ENCODE data around the gene FHIT.

FHIT gene

DNA sequence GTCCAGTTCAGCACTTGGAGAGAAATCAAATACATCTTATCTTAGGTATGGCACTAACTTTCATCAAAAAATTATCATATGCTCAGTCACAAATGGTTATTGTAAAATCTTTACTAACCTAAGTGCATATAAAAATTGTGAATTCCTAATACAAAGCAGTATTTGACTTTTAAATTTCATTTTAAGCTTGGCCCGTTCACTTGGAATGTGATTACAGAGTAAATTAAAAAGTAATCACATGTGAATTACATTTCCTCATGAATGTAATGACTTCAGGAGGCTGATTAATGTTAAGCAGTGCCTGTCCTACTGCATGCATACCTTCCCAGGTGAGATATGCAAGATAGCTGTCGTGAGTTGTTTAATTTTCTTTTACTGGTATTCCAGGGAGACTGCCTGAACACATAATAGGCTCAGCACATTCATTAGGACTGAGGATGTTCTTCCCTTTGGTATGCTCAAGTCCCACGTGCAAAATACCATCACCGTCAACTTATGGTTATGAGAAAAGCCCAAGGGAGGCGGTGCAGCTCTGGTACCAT is 1053.0 kb downstream of the FHIT start:
- H3K9me3 ChIP-seq (ENCODE audit: low read length) = no peaks in the 10 kb centered on the region
- H3K4me3 ChIP-seq (ENCODE audit: low read depth in 1 of 2, low read length in 2 of 2) = no peak overlapping the region
- H3K27me3 ChIP-seq (ENCODE audit: control insufficient read depth in 1 of 2, insufficient read depth in 2 of 2, low read length in 2 of 2) = no peaks in the 10 kb centered on the region
- no peak overlapping the region for H3K9ac ChIP-seq (ENCODE audit: low read length)
- H3K4me1 ChIP-seq (ENCODE audit: insufficient read depth, low read length) = no peaks in the 10 kb centered on the region
- no peaks in the 10 kb centered on the region for H3K36me3 ChIP-seq (ENCODE audit: insufficient read depth, low read length)
- H3K27ac ChIP-seq (ENCODE audit: low read depth, low read length) = no peak overlapping the region

DNA sequence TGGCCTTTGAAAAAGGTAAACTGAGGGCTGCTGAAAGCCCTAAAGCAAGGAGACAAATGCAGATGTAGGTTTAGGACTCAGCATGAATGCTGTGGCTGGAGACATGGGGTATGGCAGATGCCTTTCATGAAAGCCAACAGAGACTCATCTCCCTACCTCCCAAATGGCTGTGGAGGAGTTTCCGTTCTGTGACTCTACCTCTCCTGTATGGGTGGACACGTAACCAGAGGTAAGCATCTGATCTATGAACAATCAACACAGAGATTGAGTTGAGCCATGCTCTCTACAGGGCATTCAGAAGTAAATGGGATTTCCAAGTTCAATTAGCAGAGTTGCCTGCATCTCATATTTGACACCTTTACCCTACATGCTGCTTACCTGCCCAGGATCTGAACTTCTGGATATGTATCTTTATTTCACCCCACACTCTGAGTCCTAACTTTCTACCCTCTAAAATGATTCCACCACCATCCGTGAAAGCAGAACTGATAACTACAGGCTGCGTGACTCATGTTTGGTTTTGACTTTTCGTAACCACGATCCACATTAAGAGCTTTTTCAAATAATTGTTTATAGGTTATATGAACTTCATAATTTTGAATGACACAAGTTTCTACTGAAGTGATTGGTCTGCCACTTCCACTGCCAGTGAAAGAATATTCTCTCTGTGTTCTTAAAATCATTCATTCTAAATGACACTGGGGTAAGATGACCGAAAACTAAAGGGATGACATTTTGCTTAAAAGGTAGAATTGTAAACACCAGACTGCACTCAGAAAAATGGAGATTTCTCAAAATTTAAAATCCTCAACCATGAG is 1058.7 kb downstream of the FHIT start:
- Histone ChIP-seq H3K4me1 (ENCODE audit: insufficient read depth, low read length) (no peaks in the 10 kb centered on the region), H3K4me3 (ENCODE audit: low read depth in 1 of 2, low read length in 2 of 2) (no peak overlapping the region), H3K9me3 (ENCODE audit: low read length) (no peaks in the 10 kb centered on the region), H3K27ac (ENCODE audit: low read depth, low read length) (no peak overlapping the region), H3K9ac (ENCODE audit: low read length) (no peak overlapping the region), H3K36me3 (ENCODE audit: insufficient read depth, low read length) (no peaks in the 10 kb centered on the region), H3K27me3 (ENCODE audit: control insufficient read depth in 1 of 2, insufficient read depth in 2 of 2, low read length in 2 of 2) (no peaks in the 10 kb centered on the region)

DNA sequence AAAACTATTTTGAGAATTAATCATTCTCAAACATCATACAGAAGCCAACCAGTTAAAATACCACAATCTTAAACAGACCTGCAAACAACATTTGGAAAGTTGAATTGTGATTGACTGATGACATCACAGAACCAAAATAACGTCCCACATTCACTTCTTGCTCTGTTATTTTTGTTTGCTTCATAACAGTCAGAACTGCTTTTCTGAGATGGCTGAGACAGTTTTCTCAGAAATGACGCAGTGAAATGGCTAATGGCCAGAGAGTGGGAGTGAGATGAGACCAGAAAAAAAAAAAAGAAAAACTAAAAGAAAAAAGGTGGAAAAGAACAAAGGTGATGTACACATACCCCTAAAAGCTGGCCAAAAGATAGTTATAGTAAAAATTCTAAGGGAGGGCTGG is 1061.2 kb downstream of the FHIT start:
- no peaks in the 10 kb centered on the region for H3K4me1 ChIP-seq (ENCODE audit: insufficient read depth, low read length)
- H3K4me3 ChIP-seq (ENCODE audit: low read depth in 1 of 2, low read length in 2 of 2) = no peak overlapping the region
- no peak overlapping the region for H3K9ac ChIP-seq (ENCODE audit: low read length)
- no peak overlapping the region for H3K27ac ChIP-seq (ENCODE audit: low read depth, low read length)
- no peaks in the 10 kb centered on the region for H3K36me3 ChIP-seq (ENCODE audit: insufficient read depth, low read length)
- H3K27me3 ChIP-seq (ENCODE audit: control insufficient read depth in 1 of 2, insufficient read depth in 2 of 2, low read length in 2 of 2) = no peaks in the 10 kb centered on the region
- H3K9me3 ChIP-seq (ENCODE audit: low read length) = no peaks in the 10 kb centered on the region

GRCh38 chr3:60189304-60189703 is 1061.9 kb downstream of the FHIT start:
- H3K36me3 ChIP-seq (ENCODE audit: insufficient read depth, low read length) = no peaks in the 10 kb centered on the region
- no peaks in the 10 kb centered on the region for H3K4me1 ChIP-seq (ENCODE audit: insufficient read depth, low read length)
- H3K9me3 ChIP-seq (ENCODE audit: low read length) = no peaks in the 10 kb centered on the region
- no peaks in the 10 kb centered on the region for H3K27me3 ChIP-seq (ENCODE audit: control insufficient read depth in 1 of 2, insufficient read depth in 2 of 2, low read length in 2 of 2)
- H3K9ac ChIP-seq (ENCODE audit: low read length) = no peak overlapping the region
- H3K4me3 ChIP-seq (ENCODE audit: low read depth in 1 of 2, low read length in 2 of 2) = no peak overlapping the region
- no peak overlapping the region for H3K27ac ChIP-seq (ENCODE audit: low read depth, low read length)

- Histone ChIP-seq H3K9ac (ENCODE audit: low read length) (no peak overlapping the region), H3K27ac (ENCODE audit: low read depth, low read length) (no peak overlapping the region), H3K36me3 (ENCODE audit: insufficient read depth, low read length) (no peaks in the 10 kb centered on the region), H3K4me3 (ENCODE audit: low read depth in 1 of 2, low read length in 2 of 2) (no peak overlapping the region), H3K27me3 (ENCODE audit: control insufficient read depth in 1 of 2, insufficient read depth in 2 of 2, low read length in 2 of 2) (no peaks in the 10 kb centered on the region), H3K4me1 (ENCODE audit: insufficient read depth, low read length) (no peaks in the 10 kb centered on the region), H3K9me3 (ENCODE audit: low read length) (no peaks in the 10 kb centered on the region)
These were observed 1062.4 kb downstream of the FHIT start for GRCh38 chr3:60188803-60189202.

- no peaks in the 10 kb centered on the region for H3K9me3 ChIP-seq (ENCODE audit: low read length)
- no peak overlapping the region for H3K4me3 ChIP-seq (ENCODE audit: low read depth in 1 of 2, low read length in 2 of 2)
- H3K27ac ChIP-seq (ENCODE audit: low read depth, low read length) = no peak overlapping the region
- no peaks in the 10 kb centered on the region for H3K4me1 ChIP-seq (ENCODE audit: insufficient read depth, low read length)
- no peaks in the 10 kb centered on the region for H3K27me3 ChIP-seq (ENCODE audit: control insufficient read depth in 1 of 2, insufficient read depth in 2 of 2, low read length in 2 of 2)
- H3K36me3 ChIP-seq (ENCODE audit: insufficient read depth, low read length) = no peaks in the 10 kb centered on the region
- no peak overlapping the region for H3K9ac ChIP-seq (ENCODE audit: low read length)
These were observed 1063.9 kb downstream of the FHIT start for GRCh38 chr3:60187343-60187742.

GRCh38 chr3:60186359-60186758 is 1064.9 kb downstream of the FHIT start:
- Histone ChIP-seq H3K36me3 (ENCODE audit: insufficient read depth, low read length) (no peaks in the 10 kb centered on the region), H3K27ac (ENCODE audit: low read depth, low read length) (no peak overlapping the region), H3K4me3 (ENCODE audit: low read depth in 1 of 2, low read length in 2 of 2) (no peak overlapping the region), H3K9me3 (ENCODE audit: low read length) (no peaks in the 10 kb centered on the region), H3K9ac (ENCODE audit: low read length) (no peak overlapping the region), H3K27me3 (ENCODE audit: control insufficient read depth in 1 of 2, insufficient read depth in 2 of 2, low read length in 2 of 2) (no peaks in the 10 kb centered on the region), H3K4me1 (ENCODE audit: insufficient read depth, low read length) (no peaks in the 10 kb centered on the region)

GRCh38 chr3:60185161-60185560 is 1066.1 kb downstream of the FHIT start:
- H3K9ac ChIP-seq (ENCODE audit: low read length) = no peak overlapping the region
- H3K27me3 ChIP-seq (ENCODE audit: control insufficient read depth in 1 of 2, insufficient read depth in 2 of 2, low read length in 2 of 2) = no peaks in the 10 kb centered on the region
- H3K36me3 ChIP-seq (ENCODE audit: insufficient read depth, low read length) = no peaks in the 10 kb centered on the region
- no peaks in the 10 kb centered on the region for H3K9me3 ChIP-seq (ENCODE audit: low read length)
- H3K4me3 ChIP-seq (ENCODE audit: low read depth in 1 of 2, low read length in 2 of 2) = no peak overlapping the region
- no peaks in the 10 kb centered on the region for H3K4me1 ChIP-seq (ENCODE audit: insufficient read depth, low read length)
- no peak overlapping the region for H3K27ac ChIP-seq (ENCODE audit: low read depth, low read length)

GRCh38 chr3:60182697-60183096 is 1068.6 kb downstream of the FHIT start:
- Histone ChIP-seq H3K4me3 (ENCODE audit: low read depth in 1 of 2, low read length in 2 of 2) (no peak overlapping the region), H3K27me3 (ENCODE audit: control insufficient read depth in 1 of 2, insufficient read depth in 2 of 2, low read length in 2 of 2) (no peaks in the 10 kb centered on the region), H3K4me1 (ENCODE audit: insufficient read depth, low read length) (no peaks in the 10 kb centered on the region), H3K9me3 (ENCODE audit: low read length) (no peaks in the 10 kb centered on the region), H3K27ac (ENCODE audit: low read depth, low read length) (no peak overlapping the region), H3K9ac (ENCODE audit: low read length) (no peak overlapping the region), H3K36me3 (ENCODE audit: insufficient read depth, low read length) (no peaks in the 10 kb centered on the region)

- Histone ChIP-seq H3K36me3 (ENCODE audit: insufficient read depth, low read length) (no peaks in the 10 kb centered on the region), H3K27me3 (ENCODE audit: control insufficient read depth in 1 of 2, insufficient read depth in 2 of 2, low read length in 2 of 2) (no peaks in the 10 kb centered on the region), H3K9ac (ENCODE audit: low read length) (no peak overlapping the region), H3K27ac (ENCODE audit: low read depth, low read length) (no peak overlapping the region), H3K4me1 (ENCODE audit: insufficient read depth, low read length) (no peaks in the 10 kb centered on the region), H3K9me3 (ENCODE audit: low read length) (no peaks in the 10 kb centered on the region), H3K4me3 (ENCODE audit: low read depth in 1 of 2, low read length in 2 of 2) (no peak overlapping the region)
These were observed 1072.2 kb downstream of the FHIT start for GRCh38 chr3:60178931-60179653.

- no peaks in the 10 kb centered on the region for H3K27me3 ChIP-seq (ENCODE audit: control insufficient read depth in 1 of 2, insufficient read depth in 2 of 2, low read length in 2 of 2)
These were observed 1073.5 kb downstream of the FHIT start for GRCh38 chr3:60177726-60178125.

More at GRCh38 chr3:60177726-60178125, 1073.5 kb downstream of the FHIT start:
- no peak overlapping the region for H3K27ac ChIP-seq (ENCODE audit: low read depth, low read length)
- no peaks in the 10 kb centered on the region for H3K9me3 ChIP-seq (ENCODE audit: low read length)
- no peaks in the 10 kb centered on the region for H3K36me3 ChIP-seq (ENCODE audit: insufficient read depth, low read length)
- no peak overlapping the region for H3K9ac ChIP-seq (ENCODE audit: low read length)
- H3K4me1 ChIP-seq (ENCODE audit: insufficient read depth, low read length) = no peaks in the 10 kb centered on the region
- H3K4me3 ChIP-seq (ENCODE audit: low read depth in 1 of 2, low read length in 2 of 2) = no peak overlapping the region
